Astrocyte of the hippocampus (primary cell): ENCODE measurements around the gene SKA2.
A peak's percentile ranks its signal among the peaks of the same experiment; 100 is the strongest.
"Not testable (repeated sequence)": the region's sequence is repeated elsewhere in the genome, so short reads cannot be mapped to it uniquely, and the experiment has no call there.

ENCODE experiments used
- DNase-seq: peaks from one replicate; pipeline ENCODE4 v3.0.0; 2011; ENCODE audit warnings: low read depth, low spot score

The SKA2 gene

GRCh38 chr17:59097876-59098275 lies 57.1 kb downstream of the SKA2 start:
- DNase-seq: no peak

GRCh38 chr17:59094861-59095530 lies 60.0 kb downstream of the SKA2 start:
- DNase-seq: no peak

GRCh38 chr17:59093702-59094231 lies 61.2 kb downstream of the SKA2 start:
- peak; percentile 90 for DNase-seq

GRCh38 chr17:59093145-59093701 lies 61.8 kb downstream of the SKA2 start:
- DNase-seq: no peak

- DNase-seq: not testable (repeated sequence)
Measured at GRCh38 chr17:59090593-59090992, 64.4 kb downstream of the SKA2 start.

- DNase-seq: no peak
Measured at GRCh38 chr17:59084154-59084553, 70.8 kb downstream of the SKA2 start.

- DNase-seq: peak; percentile 27
Measured at GRCh38 chr17:59074494-59074893, 80.5 kb downstream of the SKA2 start.

- no peak for DNase-seq
Measured at GRCh38 chr17:59073972-59074371, 81.0 kb downstream of the SKA2 start.

GRCh38 chr17:59069856-59070255 lies 85.1 kb downstream of the SKA2 start:
- no peak for DNase-seq

- no peak for DNase-seq
Measured at GRCh38 chr17:59067756-59068155, 87.2 kb downstream of the SKA2 start.

GRCh38 chr17:59067340-59067739 lies 87.6 kb downstream of the SKA2 start:
- no peak for DNase-seq

- no peak for DNase-seq
Measured at GRCh38 chr17:59062509-59062908, 92.5 kb downstream of the SKA2 start.
